DND-41 (cell line): ENCODE measurements around the gene ENO2.
A peak's percentile ranks its signal among the peaks of the same experiment; 100 is the strongest.

Experiments
- ATAC-seq: fragments of 200-7000 bp; cut with Tn5 transposase; 3 replicates; pipeline ENCODE4 v1.9.1; 2021; ENCODE audit warnings: low read depth; ENCODE audit not compliant: insufficient read depth
- DNase-seq: peaks from one replicate; pipeline ENCODE4 v3.0.0-alpha.2; 2020
- H2AFZ ChIP-seq: 2 replicates; pipeline ENCODE4 v1.6.0; 2012; ENCODE audit warnings: low read depth, low read length
- H3K27ac ChIP-seq: 2 replicates; pipeline ENCODE4 v1.5.1; 2012; ENCODE audit warnings: low read length, inconsistent platforms
- H3K27me3 ChIP-seq: fragments of 200-600 bp; sonication (generic); 2 replicates; pipeline ENCODE4 v1.6.0; 2012; ENCODE audit warnings: low read length, mild to moderate bottlenecking, inconsistent platforms; ENCODE audit not compliant: insufficient read depth, poor library complexity
- H3K36me3 ChIP-seq: 2 replicates; pipeline ENCODE4 v1.5.1; 2012; ENCODE audit warnings: low read length, inconsistent platforms; ENCODE audit not compliant: insufficient read depth
- H3K4me1 ChIP-seq: 2 replicates; pipeline ENCODE4 v1.5.1; 2012; ENCODE audit warnings: mild to moderate bottlenecking, low read length; ENCODE audit not compliant: insufficient read depth
- H3K4me2 ChIP-seq: 2 replicates; pipeline ENCODE4 v1.6.0; 2012; ENCODE audit warnings: mild to moderate bottlenecking, moderate library complexity, low read length, inconsistent platforms; ENCODE audit not compliant: insufficient read depth
- H3K4me3 ChIP-seq, 2 experiments: fragments of 200-600 bp in 1 of 2; shearing (Covaris generic) in 1 of 2; 2 replicates each; pipeline ENCODE4 v1.5.1; 2012 to 2016; ENCODE audit warnings: inconsistent platforms in 2 of 2, low read length in 2 of 2, mild to moderate bottlenecking in 2 of 2, low read depth in 1 of 2, moderate library complexity in 1 of 2
- H3K79me2 ChIP-seq: 2 replicates; pipeline ENCODE4 v1.6.0; 2012; ENCODE audit warnings: low read length, inconsistent platforms; ENCODE audit not compliant: insufficient read depth
- H3K9ac ChIP-seq: 2 replicates; pipeline ENCODE4 v1.6.0; 2012; ENCODE audit warnings: low read depth, mild to moderate bottlenecking, inconsistent platforms, low read length, moderate library complexity
- H3K9me3 ChIP-seq: 2 replicates; pipeline ENCODE4 v1.5.1; 2012; ENCODE audit warnings: low read length, moderate library complexity, mild to moderate bottlenecking, inconsistent platforms; ENCODE audit not compliant: insufficient read depth, severe bottlenecking
- H4K20me1 ChIP-seq: 2 replicates; pipeline ENCODE4 v1.6.0; 2012; ENCODE audit warnings: low read length; ENCODE audit not compliant: insufficient read depth
- CTCF ChIP-seq: IDR thresholded peaks from 2 replicates; pipeline ENCODE4 v1.5.1; 2012; ENCODE audit warnings: borderline replicate concordance, low read length, moderate library complexity, mild to moderate bottlenecking; ENCODE audit not compliant: poor library complexity, severe bottlenecking; ENCODE audit errors: extremely low read depth
- EZH2 ChIP-seq: IDR thresholded peaks from 3 replicates; pipeline ENCODE4 v1.6.1; 2012; ENCODE audit warnings: borderline replicate concordance, low read depth, mild to moderate bottlenecking, moderate library complexity, low read length, inconsistent platforms; ENCODE audit not compliant: severe bottlenecking

The ENO2 gene

GRCh38 chr12:6936636-6937480 is 22.5 kb downstream of the ENO2 start:
- H3K4me2 ChIP-seq, result peak overlapping the region; percentile 92
- no peaks in the 10 kb centered on the region for H3K27me3 ChIP-seq
- peaks cover 33% of the 10 kb centered on the region for H3K4me1 ChIP-seq
- H2AFZ ChIP-seq, result 0 out of 2 replicates have a peak overlapping the region, but pooled peaks have one; percentile 78
- H3K9me3 ChIP-seq, result no peaks in the 10 kb centered on the region
- TF ChIP-seq EZH2 (no peak), CTCF (peak; percentile 38)
- peak overlapping the region; percentile 98 for H3K27ac ChIP-seq
- peaks cover 69% of the 10 kb centered on the region for H3K36me3 ChIP-seq
- DNase-seq (peak; percentile 72), ATAC-seq (peak; percentile 49)
- H4K20me1 ChIP-seq, result peaks cover 11% of the 10 kb centered on the region
- peaks cover 64% of the 10 kb centered on the region for H3K79me2 ChIP-seq
- H3K4me3 ChIP-seq, result peak overlapping the region; percentile 65 to 90; a peak in 3 of 4 replicates
- peak overlapping the region; percentile 97 for H3K9ac ChIP-seq

DNA sequence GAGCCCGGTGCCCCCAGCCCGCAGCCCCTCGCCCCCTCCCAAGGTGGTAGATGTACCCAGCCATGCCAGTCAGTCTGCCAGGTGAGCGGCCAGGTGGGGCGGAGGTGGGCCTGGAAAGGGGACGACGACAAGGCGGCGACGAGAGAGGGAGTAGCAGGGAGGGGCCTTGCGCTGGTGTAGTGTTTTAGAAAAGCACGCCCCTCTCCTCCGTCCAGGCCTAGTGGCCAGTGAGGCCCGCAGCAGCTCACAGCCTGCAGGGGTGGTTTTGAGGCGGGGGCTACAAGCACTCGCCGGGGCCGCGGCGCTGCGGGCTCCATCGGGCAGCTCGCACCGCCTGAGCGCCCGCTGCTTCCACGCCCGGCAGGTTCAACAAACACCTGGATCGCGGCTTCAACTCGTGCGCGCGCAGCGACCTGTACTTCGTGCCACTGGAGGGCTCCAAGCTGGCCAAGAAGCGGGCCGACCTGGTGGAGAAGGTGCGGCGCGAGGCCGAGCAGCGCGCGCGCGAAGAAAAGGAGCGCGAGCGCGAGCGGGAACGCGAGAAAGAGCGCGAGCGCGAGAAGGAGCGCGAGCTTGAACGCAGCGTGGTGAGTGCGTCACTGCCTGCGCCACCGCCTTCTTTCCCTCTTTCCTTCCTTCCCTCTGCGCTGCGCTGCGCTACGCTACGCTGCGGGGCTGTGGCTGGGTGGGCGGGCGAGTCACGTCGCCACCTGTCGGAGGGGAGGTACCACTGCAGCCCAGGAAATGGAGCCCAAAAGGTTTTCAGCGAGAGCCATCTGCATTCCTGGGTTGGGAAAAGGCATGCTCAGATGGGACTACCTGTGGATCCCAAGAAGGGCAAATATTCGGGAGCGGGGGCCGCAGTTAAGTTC is 23.3 kb downstream of the ENO2 start:
- H2AFZ ChIP-seq, result peak overlapping the region; percentile 78
- peak; percentile 95 for DNase-seq
- TF ChIP-seq EZH2 (no peak), CTCF (peak; percentile 97)
- peak overlapping the region; percentile 98 for H3K27ac ChIP-seq
- peaks cover 55% of the 10 kb centered on the region for H3K79me2 ChIP-seq
- H3K9ac ChIP-seq, result peak overlapping the region; percentile 97
- no peaks in the 10 kb centered on the region for H3K27me3 ChIP-seq
- H3K4me3 ChIP-seq, result peak overlapping the region; percentile 65 to 90
- no peaks in the 10 kb centered on the region for H3K9me3 ChIP-seq
- H4K20me1 ChIP-seq, result peaks cover 8% of the 10 kb centered on the region
- H3K4me2 ChIP-seq, result peak overlapping the region; percentile 92
- H3K4me1 ChIP-seq, result peaks cover 39% of the 10 kb centered on the region
- peaks cover 69% of the 10 kb centered on the region for H3K36me3 ChIP-seq
- ATAC-seq, result peak; percentile 90

DNA sequence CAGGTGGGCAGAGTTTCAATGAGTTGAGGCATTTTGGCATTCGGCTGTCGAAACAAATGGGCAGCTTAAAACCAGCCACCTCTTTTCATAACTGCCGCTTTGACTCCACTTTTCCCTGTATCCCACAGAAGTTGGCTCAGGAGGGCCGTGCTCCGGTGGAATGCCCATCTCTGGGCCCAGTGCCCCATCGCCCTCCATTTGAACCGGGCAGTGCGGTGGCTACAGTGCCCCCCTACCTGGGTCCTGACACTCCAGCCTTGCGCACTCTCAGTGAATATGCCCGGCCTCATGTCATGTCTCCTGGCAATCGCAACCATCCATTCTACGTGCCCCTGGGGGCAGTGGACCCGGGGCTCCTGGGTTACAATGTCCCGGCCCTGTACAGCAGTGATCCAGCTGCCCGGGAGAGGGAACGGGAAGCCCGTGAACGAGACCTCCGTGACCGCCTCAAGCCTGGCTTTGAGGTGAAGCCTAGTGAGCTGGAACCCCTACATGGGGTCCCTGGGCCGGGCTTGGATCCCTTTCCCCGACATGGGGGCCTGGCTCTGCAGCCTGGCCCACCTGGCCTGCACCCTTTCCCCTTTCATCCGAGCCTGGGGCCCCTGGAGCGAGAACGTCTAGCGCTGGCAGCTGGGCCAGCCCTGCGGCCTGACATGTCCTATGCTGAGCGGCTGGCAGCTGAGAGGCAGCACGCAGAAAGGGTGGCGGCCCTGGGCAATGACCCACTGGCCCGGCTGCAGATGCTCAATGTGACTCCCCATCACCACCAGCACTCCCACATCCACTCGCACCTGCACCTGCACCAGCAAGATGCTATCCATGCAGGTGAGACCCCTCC is 24.2 kb downstream of the ENO2 start:
- DNase-seq, result no peak
- peak overlapping the region; percentile 67 for H2AFZ ChIP-seq
- ATAC-seq, result no peak
- peaks cover 47% of the 10 kb centered on the region for H3K79me2 ChIP-seq
- H3K4me1 ChIP-seq, result peaks cover 48% of the 10 kb centered on the region
- peak overlapping the region; percentile 92 for H3K4me2 ChIP-seq
- H3K9me3 ChIP-seq, result no peaks in the 10 kb centered on the region
- H3K4me3 ChIP-seq, result peak overlapping the region in 1 of 2 experiments; percentile 90; a peak in 3 of 4 replicates
- H3K36me3 ChIP-seq, result peaks cover 65% of the 10 kb centered on the region
- H3K27ac ChIP-seq, result peak overlapping the region; percentile 98
- H4K20me1 ChIP-seq, result peaks cover 8% of the 10 kb centered on the region
- TF ChIP-seq EZH2 (no peak), CTCF (no peak)
- H3K27me3 ChIP-seq, result no peaks in the 10 kb centered on the region
- H3K9ac ChIP-seq, result peak overlapping the region; percentile 97
